GM12878 (cell line): ENCODE results near the gene MAGI1.

Experiments
- ATF2 ChIP-seq: IDR thresholded peaks from 2 replicates; pipeline ENCODE4 v1.6.1; 2012; ENCODE audit warnings: low read length, inconsistent platforms
- ATF3 ChIP-seq: IDR thresholded peaks from 2 replicates; pipeline ENCODE4 v1.6.1; 2011; ENCODE audit warnings: low read depth, mild to moderate bottlenecking, low read length, moderate library complexity, borderline replicate concordance; ENCODE audit errors: extremely low read depth
- BHLHE40 ChIP-seq, 2 experiments: fragments of 450-650 bp in 1 of 2; IDR thresholded peaks; 2 replicates each; pipeline ENCODE4 v1.6.1; 2011 to 2017; ENCODE audit warnings: low read depth in 2 of 2, borderline replicate concordance in 1 of 2, improper control_type of control experiment in 1 of 2, low read length in 1 of 2, mild to moderate bottlenecking in 1 of 2
- CBX3 ChIP-seq: fragments of 200-600 bp; sonication (generic); IDR thresholded peaks from 2 replicates; pipeline ENCODE4 v1.6.1; 2016; ENCODE audit warnings: low read depth, borderline replicate concordance
- CTCF ChIP-seq, 3 experiments: IDR thresholded peaks in 2 of 3; conservative IDR thresholded peaks in 1 of 3; 2 replicates each; pipeline ENCODE4 v1.5.1; 2011; ENCODE audit warnings: low read depth in 3 of 3, low read length in 3 of 3, mild to moderate bottlenecking in 3 of 3, control low read depth in 2 of 3, moderate library complexity in 2 of 3, inconsistent platforms in 1 of 3, mixed read lengths in 1 of 3; ENCODE audit not compliant: control insufficient read depth in 2 of 3, insufficient read depth in 1 of 3; ENCODE audit errors: extremely low read depth in 1 of 3
- JUND ChIP-seq: IDR thresholded peaks from 2 replicates; pipeline ENCODE4 v1.6.1; 2012; ENCODE audit warnings: low read depth, mild to moderate bottlenecking, low read length, improper control_type of control experiment, moderate library complexity
- MAX ChIP-seq: IDR thresholded peaks from 2 replicates; pipeline ENCODE4 v1.6.1; 2012; ENCODE audit warnings: low read depth, low read length, improper control_type of control experiment
- MYB ChIP-seq: fragments of 150-350 bp; IDR thresholded peaks from 2 replicates; pipeline ENCODE4 v1.6.1; 2014; ENCODE audit warnings: mild to moderate bottlenecking, low read depth, low read length, borderline replicate concordance
- POLR2AphosphoS2 ChIP-seq: IDR thresholded peaks from 2 replicates; pipeline ENCODE4 v1.6.1; 2011; ENCODE audit warnings: low read depth, mild to moderate bottlenecking, low read length, improper control_type of control experiment, moderate library complexity
- RCOR1 ChIP-seq: conservative IDR thresholded peaks from 2 replicates; pipeline ENCODE4 v1.6.1; 2012; ENCODE audit warnings: low read depth, low read length, improper control_type of control experiment
- USF2 ChIP-seq: IDR thresholded peaks from 2 replicates; pipeline ENCODE4 v1.6.1; 2011; ENCODE audit warnings: low read depth, low read length, improper control_type of control experiment, borderline replicate concordance
- ZBTB33 ChIP-seq: fragments of 450-650 bp; IDR thresholded peaks from 2 replicates; pipeline ENCODE4 v1.6.1; 2017; ENCODE audit warnings: mild to moderate bottlenecking

- TF ChIP-seq ZBTB33 (no peak), CTCF (IDR thresholded peaks at IDR 0.05 in 2 of 3, conservative IDR thresholded peaks at IDR 0.05 in 1 of 3; ENCODE audit: control insufficient read depth in 2 of 3, extremely low read depth in 1 of 3, insufficient read depth in 1 of 3, low read depth in 3 of 3, low read length in 3 of 3) (no peak), MAX (no peak), USF2 (no peak), RCOR1 (no peak), CBX3 (no peak), JUND (no peak), BHLHE40 (IDR thresholded peaks at IDR 0.05; ENCODE audit: borderline replicate concordance in 1 of 2, low read depth in 2 of 2, low read length in 1 of 2) (no peak), ATF2 (no peak), POLR2AphosphoS2 (no peak), MYB (no peak), ATF3 (no peak)
Observed at GRCh38 chr3:65658401-65658800, 380.3 kb downstream of the MAGI1 start.
